Measurements from ENCODE around the gene THAP9.
"Not testable (repeated sequence)": the region's sequence is repeated elsewhere in the genome, so short reads cannot be mapped to it uniquely, and the experiment has no call there.

Gene THAP9, protein sequence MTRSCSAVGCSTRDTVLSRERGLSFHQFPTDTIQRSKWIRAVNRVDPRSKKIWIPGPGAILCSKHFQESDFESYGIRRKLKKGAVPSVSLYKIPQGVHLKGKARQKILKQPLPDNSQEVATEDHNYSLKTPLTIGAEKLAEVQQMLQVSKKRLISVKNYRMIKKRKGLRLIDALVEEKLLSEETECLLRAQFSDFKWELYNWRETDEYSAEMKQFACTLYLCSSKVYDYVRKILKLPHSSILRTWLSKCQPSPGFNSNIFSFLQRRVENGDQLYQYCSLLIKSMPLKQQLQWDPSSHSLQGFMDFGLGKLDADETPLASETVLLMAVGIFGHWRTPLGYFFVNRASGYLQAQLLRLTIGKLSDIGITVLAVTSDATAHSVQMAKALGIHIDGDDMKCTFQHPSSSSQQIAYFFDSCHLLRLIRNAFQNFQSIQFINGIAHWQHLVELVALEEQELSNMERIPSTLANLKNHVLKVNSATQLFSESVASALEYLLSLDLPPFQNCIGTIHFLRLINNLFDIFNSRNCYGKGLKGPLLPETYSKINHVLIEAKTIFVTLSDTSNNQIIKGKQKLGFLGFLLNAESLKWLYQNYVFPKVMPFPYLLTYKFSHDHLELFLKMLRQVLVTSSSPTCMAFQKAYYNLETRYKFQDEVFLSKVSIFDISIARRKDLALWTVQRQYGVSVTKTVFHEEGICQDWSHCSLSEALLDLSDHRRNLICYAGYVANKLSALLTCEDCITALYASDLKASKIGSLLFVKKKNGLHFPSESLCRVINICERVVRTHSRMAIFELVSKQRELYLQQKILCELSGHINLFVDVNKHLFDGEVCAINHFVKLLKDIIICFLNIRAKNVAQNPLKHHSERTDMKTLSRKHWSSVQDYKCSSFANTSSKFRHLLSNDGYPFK

DNA sequence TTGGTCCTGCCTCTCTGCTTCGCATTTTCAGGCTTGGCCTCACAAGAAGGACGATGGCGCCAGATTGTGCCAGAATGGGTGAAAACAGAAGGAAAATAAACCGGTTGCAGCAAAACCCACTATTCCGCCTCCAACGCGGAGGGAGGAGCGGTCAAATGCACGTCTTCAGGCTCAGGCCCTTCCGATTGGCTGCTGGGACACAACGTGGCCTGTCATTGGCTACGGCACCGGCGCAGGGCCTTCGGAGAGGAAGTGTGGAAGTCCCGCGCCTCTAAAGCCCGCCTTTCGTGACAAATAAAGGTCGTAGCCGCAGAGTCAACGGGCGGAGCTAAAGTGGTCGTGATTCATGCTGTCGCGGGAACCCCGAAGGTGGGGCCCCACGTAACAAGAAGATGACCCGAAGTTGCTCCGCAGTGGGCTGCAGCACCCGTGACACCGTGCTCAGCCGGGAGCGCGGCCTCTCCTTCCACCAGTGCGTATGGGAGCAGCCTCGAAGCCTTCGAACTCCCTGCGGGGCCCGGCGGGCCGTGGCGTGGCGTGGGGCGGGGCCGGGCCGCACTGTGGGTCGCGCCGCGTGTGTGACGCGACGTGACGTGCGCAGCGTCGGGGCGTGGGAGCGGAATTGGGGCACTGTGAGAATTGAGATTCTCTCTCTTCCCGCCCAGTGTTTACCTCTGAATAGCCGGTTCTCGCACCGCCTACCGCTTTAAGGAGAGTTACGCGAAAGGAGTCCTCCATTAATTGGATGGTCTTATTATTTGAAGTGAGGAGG lies at the start of gene THAP9:
Gene THAP9, plus strand, starts transcription at position 325 of the 772 bp plus-strand sequence. Its CDS starts 68 bp downstream, at position 393.
- in situ Hi-C loops (cut with MboI; ENCODE audit: low sequenced_read_pairs): no loop called here

DNA sequence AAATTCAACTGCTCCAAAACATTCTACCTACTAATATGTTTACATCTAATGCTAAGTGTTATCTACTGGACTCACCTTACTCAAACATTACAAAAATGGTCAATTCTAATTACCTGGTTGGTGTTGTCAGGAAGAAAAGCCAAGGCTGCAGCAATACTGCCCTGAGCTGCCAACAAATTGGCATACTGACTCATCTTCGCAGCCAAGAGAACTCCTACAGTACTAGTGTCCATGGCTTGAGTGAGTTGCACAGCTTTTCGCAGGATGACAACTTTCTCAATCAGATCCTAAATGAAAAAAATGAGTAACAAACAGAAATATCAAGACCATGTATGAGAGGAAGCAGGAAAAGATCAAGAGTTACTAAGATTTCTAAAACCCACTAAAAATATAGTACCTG lies 49.2 kb upstream of the THAP9 start:
- in situ Hi-C loops (cut with MboI; ENCODE audit: low sequenced_read_pairs): no loop called here

DNA sequence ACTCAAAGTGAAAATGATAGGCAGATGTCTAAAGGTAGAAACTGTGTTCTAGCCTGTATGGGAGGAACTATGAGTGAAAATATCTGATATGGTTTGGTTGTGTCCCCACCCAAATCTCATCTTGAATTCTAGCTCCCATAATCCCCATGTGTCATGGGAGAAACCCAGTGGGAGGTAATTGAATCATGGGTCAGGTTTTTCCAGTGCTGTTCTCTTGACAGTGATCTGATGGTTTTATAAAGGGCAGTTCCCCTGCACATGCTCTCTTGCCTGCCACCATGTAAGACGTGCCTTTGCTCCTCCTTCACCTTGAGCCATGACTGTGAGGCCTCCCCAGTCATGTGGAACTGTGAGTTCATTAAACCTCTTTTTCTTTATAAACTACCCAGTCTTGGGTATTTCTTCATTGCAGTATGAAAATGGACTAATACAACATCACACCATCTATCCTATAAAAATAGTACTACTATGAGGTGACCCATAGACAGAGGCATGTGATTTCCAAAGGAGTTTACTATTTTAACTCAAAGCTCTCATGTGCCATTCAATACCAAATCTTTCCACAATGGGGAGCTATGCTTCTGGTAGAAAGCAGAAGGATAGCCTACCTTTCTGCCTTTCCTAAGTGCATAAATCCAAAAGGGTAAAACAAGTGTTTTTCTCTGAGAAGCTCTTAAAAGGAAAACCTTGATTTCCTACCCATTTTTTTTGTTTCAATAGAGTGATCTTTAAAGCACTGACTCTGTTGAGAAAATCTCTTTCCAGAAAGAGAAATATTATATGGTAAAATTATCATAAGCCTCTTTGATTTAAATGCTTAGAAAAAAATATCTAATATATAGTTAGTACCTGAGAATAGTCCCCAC lies 48.4 kb upstream of the THAP9 start:
- in situ Hi-C loops (cut with MboI; ENCODE audit: low sequenced_read_pairs): no loop called here

DNA sequence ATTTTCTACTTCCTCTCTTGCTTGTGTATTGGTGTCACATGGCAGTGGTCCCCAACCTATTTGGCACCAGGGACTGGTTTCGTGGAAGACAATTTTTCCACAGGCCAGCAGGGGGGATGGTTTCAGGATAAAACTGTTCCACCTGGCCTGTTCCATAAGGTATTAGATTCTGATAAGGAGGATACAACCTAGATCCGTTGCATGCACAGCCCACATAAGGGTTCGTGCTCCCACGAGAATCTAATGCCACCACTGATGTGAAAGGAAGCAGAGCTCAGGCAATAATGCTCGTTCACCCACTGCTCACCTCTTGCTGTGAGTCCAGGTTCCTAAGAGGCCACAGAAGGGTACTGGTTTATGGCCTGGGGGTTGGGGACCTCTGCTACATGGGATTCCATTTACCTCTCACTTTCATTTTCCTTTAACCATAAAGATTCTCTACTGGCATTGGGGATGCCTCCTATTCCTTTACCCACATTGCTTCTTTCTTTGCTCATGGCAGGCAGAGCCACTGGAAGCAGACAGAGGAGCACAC lies 47.7 kb upstream of the THAP9 start:
- in situ Hi-C loops (cut with MboI; ENCODE audit: low sequenced_read_pairs): no loop called here

DNA sequence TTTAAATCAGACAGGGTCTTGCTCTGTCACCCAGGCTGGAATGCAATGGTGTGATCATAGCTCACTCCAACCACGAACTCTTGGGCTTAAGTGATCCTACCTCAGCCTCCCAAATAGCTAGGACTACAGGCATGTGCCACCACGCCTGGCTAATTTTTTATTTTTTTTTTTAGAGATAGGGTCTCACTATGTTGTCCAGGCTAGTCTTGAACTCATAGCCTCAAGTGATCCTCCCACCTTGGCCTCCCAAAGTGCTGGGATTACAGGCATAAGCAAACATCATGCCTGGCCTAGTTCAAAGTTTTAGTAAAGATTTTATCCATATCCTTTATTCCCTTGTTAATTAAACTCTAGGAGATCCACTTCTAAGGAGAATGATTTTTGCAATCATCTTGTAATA lies 40.0 kb upstream of the THAP9 start:
- in situ Hi-C loops (cut with MboI; ENCODE audit: low sequenced_read_pairs): not testable (repeated sequence)

DNA sequence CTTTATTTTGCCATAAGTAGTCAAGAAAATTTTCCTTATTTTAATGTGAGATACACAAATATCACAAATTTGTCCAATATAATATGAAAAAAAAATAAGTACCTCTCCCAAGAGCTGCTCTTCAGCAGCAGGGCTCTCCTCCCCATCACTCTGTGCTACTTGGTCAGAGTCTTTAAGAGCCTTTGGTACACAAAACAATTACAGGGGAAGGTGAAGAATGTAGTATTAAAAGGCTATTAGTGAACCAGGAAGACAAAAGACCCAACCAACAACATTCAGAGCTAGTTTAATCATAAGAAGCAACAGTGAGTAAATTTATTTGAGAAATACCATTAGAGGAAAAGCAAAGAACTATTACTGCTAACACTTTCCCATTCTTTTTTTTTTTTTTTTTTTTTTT lies 39.0 kb upstream of the THAP9 start:
- in situ Hi-C loops (cut with MboI; ENCODE audit: low sequenced_read_pairs): no loop called here

DNA sequence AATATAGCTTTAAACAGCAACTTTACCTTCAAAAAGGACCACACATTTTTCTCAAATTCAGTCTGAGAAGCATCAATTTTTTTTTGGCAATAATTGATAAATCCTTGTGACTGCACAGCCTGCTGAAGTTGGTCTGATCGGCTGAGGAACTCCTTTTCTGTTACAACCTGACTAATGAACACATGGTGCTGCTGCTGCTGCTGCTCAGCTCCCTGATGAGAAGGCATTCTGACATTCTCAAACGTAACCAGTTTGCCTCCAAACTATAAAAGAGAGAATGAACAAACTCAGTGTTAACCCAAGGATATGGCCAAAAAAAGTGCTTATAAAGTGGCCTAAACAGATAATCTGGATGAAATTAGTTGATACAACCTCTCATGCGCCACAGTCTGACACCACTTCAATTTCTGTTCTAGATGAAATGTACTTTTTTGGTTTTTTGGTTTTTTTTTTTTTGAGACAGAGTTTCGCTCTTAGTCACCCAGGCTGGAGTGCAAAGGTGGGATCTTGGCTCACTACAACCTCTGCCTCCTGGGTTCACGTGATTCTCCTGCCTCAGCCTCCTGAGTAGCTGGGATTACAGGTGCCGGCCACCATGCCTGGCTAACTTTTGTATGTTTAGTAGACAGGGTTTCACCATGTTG lies 36.1 kb upstream of the THAP9 start:
- in situ Hi-C loops (cut with MboI; ENCODE audit: low sequenced_read_pairs): no loop called here

DNA sequence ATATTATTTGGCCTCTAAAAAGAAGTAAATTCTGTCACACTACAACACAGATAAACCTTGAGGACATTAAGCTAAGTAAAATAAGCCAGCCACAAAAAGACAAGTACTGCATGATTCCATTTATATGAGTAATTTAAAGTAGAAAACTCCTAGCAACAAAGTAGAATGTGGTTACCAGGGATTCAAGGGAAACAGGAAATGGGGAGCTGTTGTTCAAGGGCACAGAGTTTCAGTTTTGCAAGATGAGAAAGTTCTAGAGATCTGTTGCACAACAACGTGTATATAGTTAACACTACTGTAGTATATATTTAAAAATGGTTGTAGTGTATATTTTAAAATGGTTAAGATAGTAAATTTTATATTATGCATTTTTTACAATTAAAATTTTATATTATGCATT lies 34.9 kb upstream of the THAP9 start:
- in situ Hi-C loops (cut with MboI; ENCODE audit: low sequenced_read_pairs): no loop called here

DNA sequence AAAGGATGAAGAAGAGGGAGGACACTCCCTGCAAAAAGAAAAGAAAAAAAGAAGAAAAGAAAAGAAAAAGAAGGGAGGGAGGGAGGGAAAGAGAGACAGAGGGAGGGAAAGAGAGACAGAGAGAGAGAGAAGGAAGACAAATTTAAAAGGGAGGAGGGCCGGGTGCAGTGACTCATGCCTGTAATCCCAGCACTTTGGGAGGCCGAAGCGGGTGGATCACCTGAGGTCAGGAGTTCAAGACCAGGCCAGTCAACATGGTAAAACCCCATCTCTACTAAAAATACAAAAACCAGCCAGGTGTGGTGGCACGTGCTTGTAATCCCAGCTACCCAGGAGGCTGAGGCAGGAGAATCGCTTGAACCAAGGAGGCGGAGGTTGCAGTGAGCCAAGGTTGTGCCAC lies 34.5 kb upstream of the THAP9 start:
- in situ Hi-C loops (cut with MboI; ENCODE audit: low sequenced_read_pairs): not testable (repeated sequence)

DNA sequence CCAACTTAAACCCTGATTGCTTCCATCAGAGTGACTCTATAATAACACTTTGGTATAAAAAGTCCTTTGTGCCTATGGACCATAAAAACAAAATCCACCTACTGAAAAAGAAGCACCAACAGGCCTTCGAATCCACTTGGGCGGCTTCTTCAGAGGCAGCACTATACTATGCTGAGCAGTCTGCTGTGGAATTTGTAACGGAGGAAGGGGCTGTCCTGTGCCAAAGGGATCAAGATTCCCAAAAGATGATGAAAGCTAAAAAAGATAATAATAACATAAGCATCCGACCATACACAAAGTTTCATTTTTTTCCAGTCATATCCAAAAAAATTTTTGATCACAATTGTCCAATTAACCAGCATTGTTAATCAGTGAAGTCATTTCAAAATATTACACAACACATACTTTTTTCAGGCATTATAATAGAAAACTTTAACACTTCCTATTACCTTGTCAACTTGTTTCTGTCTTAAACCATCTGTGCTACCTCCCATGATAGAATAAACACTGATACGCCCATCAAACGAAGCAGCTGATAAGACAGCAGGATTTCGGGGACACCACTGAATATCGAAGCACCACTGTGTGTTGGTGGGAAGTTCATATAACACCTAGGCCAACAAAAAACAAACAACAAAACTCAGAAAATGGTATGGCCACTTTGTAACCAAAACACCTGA lies 33.7 kb upstream of the THAP9 start:
- in situ Hi-C loops (cut with MboI; ENCODE audit: low sequenced_read_pairs): no loop called here

DNA sequence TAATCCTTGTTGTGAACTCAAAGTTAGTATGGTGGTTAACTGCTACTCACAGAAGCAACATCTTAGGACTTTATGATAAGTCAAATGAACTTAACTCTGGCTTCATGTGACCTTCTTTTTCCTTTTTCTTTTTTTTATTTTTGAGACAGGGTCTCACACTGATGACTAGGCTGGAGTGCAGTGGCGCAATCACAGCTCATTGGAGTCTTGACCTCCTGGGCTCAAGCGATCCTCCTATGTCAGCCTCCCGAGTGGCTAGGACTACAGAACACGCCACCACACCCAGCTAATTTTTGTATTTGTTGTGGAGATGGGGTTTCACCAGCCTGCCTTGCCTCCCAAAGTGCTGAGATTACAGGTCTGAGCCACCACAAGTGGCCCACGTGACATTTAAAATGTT lies 32.0 kb upstream of the THAP9 start:
- in situ Hi-C loops (cut with MboI; ENCODE audit: low sequenced_read_pairs): no loop called here

DNA sequence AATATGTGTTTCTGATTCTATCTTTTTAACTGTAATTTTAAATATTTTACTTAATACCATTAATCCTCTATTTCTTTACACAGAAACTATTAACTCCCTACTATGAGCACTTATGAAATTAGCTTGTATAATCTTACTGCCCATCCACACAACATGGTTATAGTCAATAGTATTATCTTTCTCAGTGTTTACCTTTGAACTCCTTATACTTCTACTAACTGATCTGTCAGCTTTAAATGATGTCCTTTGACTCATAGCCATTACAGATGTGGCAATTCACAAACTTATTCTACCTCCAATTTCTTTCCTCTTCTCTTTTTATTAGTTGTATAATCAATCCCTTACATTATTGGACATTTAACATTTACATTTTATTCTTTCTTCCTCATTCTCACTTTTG lies 15.1 kb upstream of the THAP9 start:
- in situ Hi-C loops (cut with MboI; ENCODE audit: low sequenced_read_pairs): no loop called here

DNA sequence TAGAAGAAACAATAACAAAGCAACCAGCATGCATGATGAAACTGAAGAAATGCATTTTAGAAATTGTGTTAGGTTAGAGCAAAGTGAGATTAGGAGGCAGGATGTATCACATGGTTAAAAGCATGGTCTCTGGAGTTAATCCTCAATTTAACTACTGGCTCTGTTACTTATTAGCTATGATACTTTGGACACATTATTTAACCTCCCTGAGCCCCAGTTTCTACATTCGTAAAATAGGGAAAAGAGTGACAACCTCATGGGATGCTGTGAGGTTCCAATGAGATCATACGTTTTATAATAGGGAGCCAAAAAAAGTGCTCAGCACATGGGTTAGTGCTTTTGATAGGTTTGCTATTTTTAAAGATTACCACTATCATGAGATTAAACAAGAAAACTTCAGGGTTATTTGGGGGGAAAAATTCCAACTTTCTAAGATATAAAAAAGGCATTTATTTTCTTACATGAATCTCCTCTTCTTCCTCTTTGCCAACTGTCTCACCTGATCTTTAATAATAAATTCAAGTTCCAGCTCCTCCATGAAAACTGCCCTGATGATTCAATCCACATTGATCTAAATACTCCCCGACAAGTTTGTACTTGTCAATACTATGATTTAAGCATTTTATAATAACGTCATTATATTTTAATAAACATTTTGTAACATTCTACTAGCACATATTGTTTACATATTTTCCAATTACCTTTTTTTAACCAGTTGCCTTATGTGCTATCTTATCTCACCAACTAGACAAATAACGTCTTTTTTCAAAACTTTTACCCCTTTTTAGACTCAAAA lies 14.2 kb upstream of the THAP9 start:
- in situ Hi-C loops (cut with MboI; ENCODE audit: low sequenced_read_pairs): no loop called here

DNA sequence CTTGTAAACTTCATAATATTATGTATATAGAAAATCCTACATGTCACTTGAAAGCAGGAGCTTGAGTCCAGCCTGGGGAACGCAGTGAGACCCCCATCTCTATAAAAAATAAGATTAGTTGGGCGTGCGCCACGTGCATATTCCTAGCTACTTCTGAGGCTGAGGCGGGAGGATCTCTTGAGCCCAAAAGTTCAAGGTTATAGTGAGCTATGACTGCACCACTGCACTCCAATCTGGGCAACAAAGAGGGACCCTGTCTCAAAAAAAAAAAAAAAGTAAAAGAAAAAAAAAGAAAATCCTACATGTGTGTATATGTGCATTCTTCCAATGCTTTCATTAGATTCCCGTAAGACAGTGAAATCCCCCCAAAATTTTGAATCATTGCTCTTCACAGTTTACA lies 11.2 kb upstream of the THAP9 start:
- in situ Hi-C loops (cut with MboI; ENCODE audit: low sequenced_read_pairs): no loop called here

DNA sequence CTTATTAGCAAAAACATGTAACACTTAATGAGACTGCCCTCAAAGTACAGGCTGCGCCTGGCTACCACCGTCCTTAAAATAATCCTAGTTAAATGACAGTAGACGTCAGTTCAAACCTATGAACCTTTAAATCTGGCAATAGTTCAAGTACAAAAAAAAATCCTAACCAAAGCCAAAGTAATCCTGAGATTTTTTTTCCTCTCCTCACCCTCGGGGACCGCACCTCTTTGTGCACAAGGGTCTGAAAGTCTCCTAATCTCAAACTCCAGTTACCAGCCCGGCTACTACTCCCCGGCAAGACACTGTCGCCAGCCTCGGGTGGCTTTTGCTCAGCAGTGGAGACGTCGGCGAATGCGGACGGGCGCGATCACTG lies 10.0 kb upstream of the THAP9 start:
- in situ Hi-C loops (cut with MboI; ENCODE audit: low sequenced_read_pairs): no loop called here

DNA sequence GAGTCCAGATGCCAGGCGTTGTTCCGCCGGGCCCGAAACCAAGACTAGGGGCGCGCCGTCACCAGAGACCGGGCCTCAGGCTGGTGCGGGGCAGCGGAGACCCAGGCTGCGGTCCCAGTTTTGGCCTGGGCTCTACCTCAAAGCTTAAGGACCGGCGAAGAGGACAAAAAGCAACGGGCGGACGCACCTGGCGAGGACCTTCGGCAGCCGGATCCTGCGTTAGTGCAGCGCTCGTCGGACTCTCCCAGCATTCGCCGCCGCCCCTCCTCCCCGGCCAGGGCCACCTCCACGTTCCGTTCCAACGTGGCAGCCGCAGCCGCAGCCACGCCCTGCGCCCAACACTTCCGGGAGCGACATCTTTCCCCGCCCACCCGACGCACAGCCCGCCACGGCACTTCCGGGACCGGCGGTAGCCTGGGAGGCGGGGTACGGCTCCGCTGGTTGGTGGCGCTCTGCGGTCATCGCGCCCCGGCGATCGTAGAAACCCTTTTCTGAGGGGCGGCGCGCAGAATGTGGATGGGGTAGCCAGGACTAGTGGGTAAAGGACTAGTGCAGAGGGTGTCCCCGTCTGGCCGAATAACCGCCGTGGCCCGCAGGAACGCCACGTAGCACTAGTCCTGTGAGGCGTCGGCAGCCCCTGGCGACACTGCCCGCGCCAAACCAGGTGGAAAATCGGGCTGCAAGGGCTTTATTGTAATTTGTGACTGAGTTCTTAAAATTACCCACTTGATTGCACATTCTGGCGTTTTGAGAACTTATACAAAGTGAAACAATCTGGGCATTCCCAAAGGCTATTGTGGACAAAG lies 9.4 kb upstream of the THAP9 start, which contains the start of gene SEC31A:
Gene SEC31A, minus strand, starts transcription at position 253 of the 806 bp plus-strand sequence. CDS start 9,217 bp downstream, outside the sequence.
- in situ Hi-C loops (cut with MboI; ENCODE audit: low sequenced_read_pairs): no loop called here
